HepG2 (cell line): Measurements from ENCODE around the gene TSACC. TPM values are rescaled to one million over a fixed set of nuclear protein-coding genes. Genes with fewer than 3 reads are reported as not detected.
A peak's percentile ranks its signal among the peaks of the same experiment; 100 is the strongest.

ENCODE experiments used
- ARNTL ChIP-seq: sonication (generic); formaldehyde crosslinking; IDR thresholded peaks from 2 replicates; pipeline ENCODE4 v1.4.0; 2020; ENCODE audit warnings: mild to moderate bottlenecking, missing genetic modification reagents
- ERF ChIP-seq: IDR thresholded peaks from 2 replicates; pipeline ENCODE4 v1.6.1; 2018; ENCODE audit warnings: missing biosample characterization, missing genetic modification reagents
- EZH2 ChIP-seq: conservative IDR thresholded peaks from 2 replicates; pipeline ENCODE4 v1.6.1; 2012; ENCODE audit warnings: mild to moderate bottlenecking, low read depth, low read length, moderate library complexity
- HNF4A ChIP-seq: sonication (generic); formaldehyde crosslinking; IDR thresholded peaks from 2 replicates; pipeline ENCODE4 v1.4.0; 2020; ENCODE audit warnings: missing genetic modification reagents
- KAT2B ChIP-seq: fragments of 150-350 bp; IDR thresholded peaks from 2 replicates; pipeline ENCODE4 v1.6.1; 2014; ENCODE audit warnings: low read depth, low read length, borderline replicate concordance
- KDM2A ChIP-seq: sonication (generic); formaldehyde crosslinking; IDR thresholded peaks from 2 replicates; pipeline ENCODE4 v1.4.0; 2020; ENCODE audit warnings: low read depth, missing genetic modification reagents, borderline replicate concordance
- MTF2 ChIP-seq: sonication (generic); formaldehyde crosslinking; IDR thresholded peaks from 2 replicates; pipeline ENCODE4 v1.5.0; 2020; ENCODE audit warnings: missing genetic modification reagents, borderline replicate concordance
- NFATC3 ChIP-seq: sonication (generic); formaldehyde crosslinking; IDR thresholded peaks from 2 replicates; pipeline ENCODE4 v1.5.1; 2020; ENCODE audit warnings: mild to moderate bottlenecking, missing genetic modification reagents
- NRL ChIP-seq: sonication (generic); formaldehyde crosslinking; IDR thresholded peaks from 2 replicates; pipeline ENCODE4 v1.5.0; 2020; ENCODE audit warnings: missing genetic modification reagents, mild to moderate bottlenecking, moderate library complexity, borderline replicate concordance
- PHF5A ChIP-seq: IDR thresholded peaks from one replicate; pipeline ENCODE4 v1.6.1; 2018; ENCODE audit warnings: low read depth, missing genetic modification reagents; ENCODE audit not compliant: unreplicated experiment
- PHF8 ChIP-seq: sonication (generic); formaldehyde crosslinking; IDR thresholded peaks from 2 replicates; pipeline ENCODE4 v1.5.0; 2020; ENCODE audit warnings: missing genetic modification reagents
- POLR2A ChIP-seq, 2 experiments: IDR thresholded peaks; 2 replicates each; pipeline ENCODE4 v1.6.1; 2011; ENCODE audit warnings: low read depth in 2 of 2, low read length in 2 of 2, mild to moderate bottlenecking in 1 of 2, moderate library complexity in 1 of 2; ENCODE audit not compliant: insufficient read depth in 1 of 2
- REPIN1 ChIP-seq: sonication (generic); formaldehyde crosslinking; IDR thresholded peaks from 2 replicates; pipeline ENCODE4 v1.8.0; 2022; ENCODE audit warnings: missing genetic modification reagents, low read depth, mild to moderate bottlenecking, borderline replicate concordance
- SPEN ChIP-seq: sonication (generic); formaldehyde crosslinking; IDR thresholded peaks from 2 replicates; pipeline ENCODE4 v1.5.1; 2020; ENCODE audit warnings: low read depth, mild to moderate bottlenecking, missing genetic modification reagents
- STAG1 ChIP-seq: sonication (generic); formaldehyde crosslinking; IDR thresholded peaks from 2 replicates; pipeline ENCODE4 v1.4.0; 2020; ENCODE audit warnings: missing genetic modification reagents
- TMF1 ChIP-seq: sonication (generic); formaldehyde crosslinking; IDR thresholded peaks from 2 replicates; pipeline ENCODE4 v1.8.1; 2022; ENCODE audit warnings: low read depth, missing genetic modification reagents
- XRCC5 ChIP-seq: fragments of 200-400 bp; formaldehyde crosslinking; optimal IDR thresholded peaks from 2 replicates; pipeline ENCODE3; 2017; ENCODE audit warnings: mild to moderate bottlenecking, low read length
- ZBTB7A ChIP-seq: sonication (generic); formaldehyde crosslinking; IDR thresholded peaks from 2 replicates; pipeline ENCODE4 v1.8.0; 2022; ENCODE audit warnings: mild to moderate bottlenecking, missing genetic modification reagents
- ZNF329 ChIP-seq: sonication (generic); formaldehyde crosslinking; IDR thresholded peaks from 2 replicates; pipeline ENCODE4 v1.9.0; 2021; ENCODE audit warnings: low read depth, mild to moderate bottlenecking, missing genetic modification reagents
- ZNF382 ChIP-seq: sonication (generic); formaldehyde crosslinking; IDR thresholded peaks from 2 replicates; pipeline ENCODE4 v1.5.0; 2020; ENCODE audit warnings: missing genetic modification reagents, mild to moderate bottlenecking, borderline replicate concordance
- ZNF7 ChIP-seq: IDR thresholded peaks from 2 replicates; pipeline ENCODE4 v1.6.1; 2016; ENCODE audit warnings: missing biosample characterization, missing genetic modification reagents
- polyA plus RNA-seq, 8 experiments: library from polyadenylated mRNA; depleted of rRNA in 3 of 8; stranded (reverse) in 7 of 8; unstranded in 1 of 8; fragments of >200 nt; fragmentation: Illumina TruSeq in 4 of 8; extraction: Trizol in 4 of 8; gene quantifications; 2 replicates each; pipeline versions ENCODE4 v1.2.1 to v1.2.3, GENCODE V29; 2011 to 2016; ENCODE audit warnings: low read depth in 4 of 8, missing spikeins in 1 of 8, mixed read lengths in 1 of 8; ENCODE audit not compliant: insufficient read depth in 1 of 8
- total RNA-seq, 5 experiments: library from RNA; depleted of rRNA; stranded (reverse); fragments of >200 nt; fragmentation: Illumina TruSeq; extraction: Trizol; gene quantifications; 2 replicates each; pipeline ENCODE4 v1.2.3, GENCODE V29; 2016; ENCODE audit warnings: low read depth in 1 of 5
- TF ChIP-seq, protein P1 (sequence below): IDR thresholded peaks from 2 replicates; pipeline ENCODE4 v1.6.1; 2012; ENCODE audit warnings: inconsistent platforms
- TF ChIP-seq, protein P2 (sequence below): conservative IDR thresholded peaks from 2 replicates; pipeline ENCODE4 v1.6.1; 2018; ENCODE audit warnings: missing genetic modification reagents
- TF ChIP-seq, protein P3 (sequence below): sonication (generic); formaldehyde crosslinking; IDR thresholded peaks from 2 replicates; pipeline ENCODE4 v1.4.0; 2020; ENCODE audit warnings: missing genetic modification reagents, mild to moderate bottlenecking, borderline replicate concordance
- TF ChIP-seq, protein P4 (sequence below): sonication (generic); formaldehyde crosslinking; IDR thresholded peaks from 2 replicates; pipeline ENCODE4 v1.5.0; 2020; ENCODE audit warnings: mild to moderate bottlenecking, low read depth, missing genetic modification reagents, borderline replicate concordance

TSACC gene
- total and polyA plus RNA-seq, 2 of the 13 experiments (the other 11 are each of a cell fraction or from before 2014, with no cell fraction given), result 1.5 to 2.6 TPM

DNA sequence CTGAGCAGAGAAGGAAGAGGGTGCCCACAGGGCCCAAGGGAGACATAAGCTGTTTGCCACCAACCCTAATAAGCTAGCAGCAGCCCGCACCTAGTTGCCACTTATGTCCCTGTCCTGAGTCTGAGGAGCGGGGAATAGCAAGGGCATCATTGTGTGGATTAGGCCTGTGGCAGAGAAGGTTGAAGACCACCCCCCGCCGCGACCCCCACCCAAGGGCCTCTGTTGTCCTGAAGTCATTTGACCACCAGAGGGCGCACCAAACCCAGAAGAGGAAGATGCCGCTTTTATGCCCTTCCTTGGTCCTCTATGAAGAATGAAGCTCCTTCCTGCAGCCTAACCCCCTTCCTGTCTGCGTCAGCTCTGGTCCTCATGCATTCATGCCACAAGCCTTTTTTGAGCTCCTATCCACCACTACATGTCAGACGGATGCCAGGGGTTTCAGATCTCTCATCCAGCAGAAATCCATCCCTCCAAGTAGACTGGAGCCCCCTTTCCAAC is 47.3 kb downstream of the TSACC start (continued):
- TF ChIP-seq HNF4A (CRISPR knock-in tag) (0 out of 2 replicates have a peak, but pooled peaks have one; percentile 4), NRL (CRISPR knock-in tag) (no peak), SPEN (peak; percentile 26; the same call in 1 of the 2 replicates), KDM2A (CRISPR knock-in tag) (peak; percentile 38; the same call in 1 of the 2 replicates), ZNF7 (no peak), EZH2 (no peak), XRCC5 (peak; percentile 35), MTF2 (CRISPR knock-in tag) (no peak), ZNF329 (CRISPR knock-in tag) (no peak), REPIN1 (0 out of 2 replicates have a peak, but pooled peaks have one; percentile 19), TMF1 (CRISPR knock-in tag) (no peak), ZBTB7A (CRISPR knock-in tag) (peak; percentile 67; the same call in 1 of the 2 replicates), PHF5A (CRISPR knock-in tag) (no peak), POLR2A (IDR thresholded peaks at IDR 0.05; ENCODE audit: insufficient read depth in 1 of 2, low read depth in 2 of 2, low read length in 2 of 2) (peak in 1 of 2 experiments; percentile 59; a peak in 3 of 4 replicates), NFATC3 (no peak), PHF8 (CRISPR knock-in tag) (no peak), ERF (CRISPR knock-in tag) (peak; percentile 47; the same call in 1 of the 2 replicates), ARNTL (CRISPR knock-in tag) (no peak), STAG1 (peak; percentile 68), ZNF382 (CRISPR knock-in tag) (no peak), KAT2B (no peak)
- TF ChIP-seq, protein P1, sequence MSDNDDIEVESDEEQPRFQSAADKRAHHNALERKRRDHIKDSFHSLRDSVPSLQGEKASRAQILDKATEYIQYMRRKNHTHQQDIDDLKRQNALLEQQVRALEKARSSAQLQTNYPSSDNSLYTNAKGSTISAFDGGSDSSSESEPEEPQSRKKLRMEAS, result 0 out of 2 replicates have a peak, but pooled peaks have one; percentile 9
- TF ChIP-seq, protein P2, sequence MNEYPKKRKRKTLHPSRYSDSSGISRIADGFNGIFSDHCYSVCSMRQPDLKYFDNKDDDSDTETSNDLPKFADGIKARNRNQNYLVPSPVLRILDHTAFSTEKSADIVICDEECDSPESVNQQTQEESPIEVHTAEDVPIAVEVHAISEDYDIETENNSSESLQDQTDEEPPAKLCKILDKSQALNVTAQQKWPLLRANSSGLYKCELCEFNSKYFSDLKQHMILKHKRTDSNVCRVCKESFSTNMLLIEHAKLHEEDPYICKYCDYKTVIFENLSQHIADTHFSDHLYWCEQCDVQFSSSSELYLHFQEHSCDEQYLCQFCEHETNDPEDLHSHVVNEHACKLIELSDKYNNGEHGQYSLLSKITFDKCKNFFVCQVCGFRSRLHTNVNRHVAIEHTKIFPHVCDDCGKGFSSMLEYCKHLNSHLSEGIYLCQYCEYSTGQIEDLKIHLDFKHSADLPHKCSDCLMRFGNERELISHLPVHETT (CRISPR knock-in tag), result no peak
- TF ChIP-seq, protein P3, sequence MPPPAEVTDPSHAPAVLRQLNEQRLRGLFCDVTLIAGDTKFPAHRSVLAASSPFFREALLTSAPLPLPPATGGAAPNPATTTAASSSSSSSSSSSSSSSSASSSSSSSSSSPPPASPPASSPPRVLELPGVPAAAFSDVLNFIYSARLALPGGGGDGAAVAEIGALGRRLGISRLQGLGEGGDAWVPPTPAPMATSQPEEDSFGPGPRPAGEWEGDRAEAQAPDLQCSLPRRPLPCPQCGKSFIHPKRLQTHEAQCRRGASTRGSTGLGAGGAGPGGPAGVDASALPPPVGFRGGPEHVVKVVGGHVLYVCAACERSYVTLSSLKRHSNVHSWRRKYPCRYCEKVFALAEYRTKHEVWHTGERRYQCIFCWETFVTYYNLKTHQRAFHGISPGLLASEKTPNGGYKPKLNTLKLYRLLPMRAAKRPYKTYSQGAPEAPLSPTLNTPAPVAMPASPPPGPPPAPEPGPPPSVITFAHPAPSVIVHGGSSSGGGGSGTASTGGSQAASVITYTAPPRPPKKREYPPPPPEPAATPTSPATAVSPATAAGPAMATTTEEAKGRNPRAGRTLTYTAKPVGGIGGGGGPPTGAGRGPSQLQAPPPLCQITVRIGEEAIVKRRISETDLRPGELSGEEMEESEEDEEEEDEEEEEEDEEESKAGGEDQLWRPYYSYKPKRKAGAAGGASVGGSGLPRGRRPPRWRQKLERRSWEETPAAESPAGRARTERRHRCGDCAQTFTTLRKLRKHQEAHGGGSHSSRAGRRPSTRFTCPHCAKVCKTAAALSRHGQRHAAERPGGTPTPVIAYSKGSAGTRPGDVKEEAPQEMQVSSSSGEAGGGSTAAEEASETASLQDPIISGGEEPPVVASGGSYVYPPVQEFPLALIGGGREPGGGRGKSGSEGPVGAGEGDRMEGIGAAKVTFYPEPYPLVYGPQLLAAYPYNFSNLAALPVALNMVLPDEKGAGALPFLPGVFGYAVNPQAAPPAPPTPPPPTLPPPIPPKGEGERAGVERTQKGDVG (CRISPR knock-in tag), result 0 out of 2 replicates have a peak, but pooled peaks have one; percentile 36
- TF ChIP-seq, protein P4, sequence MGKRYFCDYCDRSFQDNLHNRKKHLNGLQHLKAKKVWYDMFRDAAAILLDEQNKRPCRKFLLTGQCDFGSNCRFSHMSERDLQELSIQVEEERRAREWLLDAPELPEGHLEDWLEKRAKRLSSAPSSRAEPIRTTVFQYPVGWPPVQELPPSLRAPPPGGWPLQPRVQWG (CRISPR knock-in tag), result no peak
